Ectodermal cell (in vitro differentiated cells): ENCODE results near the gene PACSIN1.
"Not testable (repeated sequence)": the region's sequence is repeated elsewhere in the genome, so short reads cannot be mapped to it uniquely, and the experiment has no call there.

Experiments
- H3K27ac ChIP-seq: 2 replicates; pipeline ENCODE4 v1.7.0; 2013; ENCODE audit warnings: mild to moderate bottlenecking, low read depth, low read length; ENCODE audit not compliant: insufficient read depth, poor library complexity, severe bottlenecking
- H3K27me3 ChIP-seq: 2 replicates; pipeline ENCODE4 v1.7.0; 2013; ENCODE audit warnings: mild to moderate bottlenecking, low read length; ENCODE audit not compliant: insufficient read depth, control insufficient read depth, poor library complexity, severe bottlenecking
- H3K36me3 ChIP-seq: one replicate; pipeline ENCODE4 v1.7.0; 2013; ENCODE audit warnings: low read length; ENCODE audit not compliant: control insufficient read depth, insufficient read depth
- H3K4me1 ChIP-seq: one replicate; pipeline ENCODE4 v1.7.0; 2013; ENCODE audit warnings: low read length; ENCODE audit not compliant: control insufficient read depth, insufficient read depth
- H3K4me3 ChIP-seq: 2 replicates; pipeline ENCODE4 v1.7.0; 2013; ENCODE audit warnings: low read depth, low read length, control low read depth; ENCODE audit not compliant: insufficient read depth
- H3K9me3 ChIP-seq: 2 replicates; pipeline ENCODE4 v1.7.0; 2013; ENCODE audit warnings: mild to moderate bottlenecking, low read length, moderate library complexity; ENCODE audit not compliant: control insufficient read depth
- WGBS, 2 experiments: methylation state at CpG; one replicate each; pipeline ENCODE4 v1.1.7; 2013; ENCODE audit warnings: missing lambda C conversion rate in 2 of 2; 5-methylcytosine and 5-hydroxymethylcytosine counted together

Gene PACSIN1

GRCh38 chr6:34484899-34485298, 19.0 kb downstream of the PACSIN1 start:
- H3K4me3 ChIP-seq: no peak overlapping the region
- no peaks in the 10 kb centered on the region for H3K4me1 ChIP-seq
- 75 to 78% methylated on average over 6 to 7 of the region's 7 CpGs for WGBS, 2 experiments
- H3K27me3 ChIP-seq: no peaks in the 10 kb centered on the region
- no peaks in the 10 kb centered on the region for H3K36me3 ChIP-seq
- H3K9me3 ChIP-seq: no peaks in the 10 kb centered on the region
- H3K27ac ChIP-seq: no peak overlapping the region

- no peaks in the 10 kb centered on the region for H3K4me1 ChIP-seq
- no peaks in the 10 kb centered on the region for H3K9me3 ChIP-seq
- H3K27me3 ChIP-seq: no peaks in the 10 kb centered on the region
- 88 to 91% methylated on average over 14 of the region's 14 CpGs for WGBS, 2 experiments
- H3K36me3 ChIP-seq: no peaks in the 10 kb centered on the region
- H3K27ac ChIP-seq: no peak overlapping the region
- H3K4me3 ChIP-seq: no peak overlapping the region
Measured at GRCh38 chr6:34485321-34486060, 19.6 kb downstream of the PACSIN1 start.

GRCh38 chr6:34486106-34486740, 20.3 kb downstream of the PACSIN1 start:
- H3K36me3 ChIP-seq: no peaks in the 10 kb centered on the region
- H3K9me3 ChIP-seq: no peaks in the 10 kb centered on the region
- no peak overlapping the region for H3K4me3 ChIP-seq
- H3K27ac ChIP-seq: no peak overlapping the region
- no peaks in the 10 kb centered on the region for H3K4me1 ChIP-seq
- WGBS, 2 experiments: 87 to 91% methylated on average over 8 of the region's 8 CpGs
- no peaks in the 10 kb centered on the region for H3K27me3 ChIP-seq

GRCh38 chr6:34486886-34487285, 21.0 kb downstream of the PACSIN1 start:
- not testable (repeated sequence) for H3K27ac ChIP-seq, H3K36me3 ChIP-seq, H3K4me3 ChIP-seq, H3K4me1 ChIP-seq, H3K27me3 ChIP-seq, H3K9me3 ChIP-seq
- 86 to 91% methylated on average over 8 of the region's 8 CpGs for WGBS, 2 experiments

- no peak overlapping the region for H3K27ac ChIP-seq
- H3K4me1 ChIP-seq: no peaks in the 10 kb centered on the region
- H3K27me3 ChIP-seq: no peaks in the 10 kb centered on the region
- H3K36me3 ChIP-seq: no peaks in the 10 kb centered on the region
- no peaks in the 10 kb centered on the region for H3K9me3 ChIP-seq
- WGBS, 2 experiments: 94% methylated on average over 5 of the region's 5 CpGs
- no peak overlapping the region for H3K4me3 ChIP-seq
Measured at GRCh38 chr6:34487536-34487935, 21.7 kb downstream of the PACSIN1 start.

GRCh38 chr6:34489207-34489805, 23.4 kb downstream of the PACSIN1 start:
- no peak overlapping the region for H3K27ac ChIP-seq
- 92 to 97% methylated on average over 9 of the region's 9 CpGs for WGBS, 2 experiments
- H3K4me3 ChIP-seq: no peak overlapping the region
- no peaks in the 10 kb centered on the region for H3K36me3 ChIP-seq
- H3K4me1 ChIP-seq: no peaks in the 10 kb centered on the region
- no peaks in the 10 kb centered on the region for H3K9me3 ChIP-seq
- H3K27me3 ChIP-seq: no peaks in the 10 kb centered on the region

- H3K9me3 ChIP-seq: no peaks in the 10 kb centered on the region
- H3K4me3 ChIP-seq: no peak overlapping the region
- H3K4me1 ChIP-seq: no peaks in the 10 kb centered on the region
- no peak overlapping the region for H3K27ac ChIP-seq
- H3K27me3 ChIP-seq: no peaks in the 10 kb centered on the region
- H3K36me3 ChIP-seq: no peaks in the 10 kb centered on the region
- WGBS, 2 experiments: 89% methylated on average over 20 of the region's 20 CpGs
Measured at GRCh38 chr6:34490390-34491090, 24.7 kb downstream of the PACSIN1 start.

GRCh38 chr6:34491091-34491430, 25.2 kb downstream of the PACSIN1 start:
- H3K4me1 ChIP-seq: no peaks in the 10 kb centered on the region
- no peaks in the 10 kb centered on the region for H3K36me3 ChIP-seq
- no peaks in the 10 kb centered on the region for H3K27me3 ChIP-seq
- H3K27ac ChIP-seq: no peak overlapping the region
- no peaks in the 10 kb centered on the region for H3K9me3 ChIP-seq
- WGBS, 2 experiments: 62 to 65% methylated on average over 10 of the region's 10 CpGs
- H3K4me3 ChIP-seq: no peak overlapping the region

GRCh38 chr6:34493344-34493743, 27.5 kb downstream of the PACSIN1 start:
- no peaks in the 10 kb centered on the region for H3K9me3 ChIP-seq
- no peaks in the 10 kb centered on the region for H3K27me3 ChIP-seq
- no peak overlapping the region for H3K27ac ChIP-seq
- no peak overlapping the region for H3K4me3 ChIP-seq
- no peaks in the 10 kb centered on the region for H3K4me1 ChIP-seq
- no peaks in the 10 kb centered on the region for H3K36me3 ChIP-seq
- 89 to 95% methylated on average over 4 of the region's 4 CpGs for WGBS, 2 experiments

GRCh38 chr6:34494973-34495372, 29.1 kb downstream of the PACSIN1 start:
- H3K9me3 ChIP-seq: no peaks in the 10 kb centered on the region
- no peak overlapping the region for H3K27ac ChIP-seq
- H3K27me3 ChIP-seq: no peaks in the 10 kb centered on the region
- no peak overlapping the region for H3K4me3 ChIP-seq
- 95 to 96% methylated on average over 2 to 3 of the region's 3 CpGs for WGBS, 2 experiments
- H3K4me1 ChIP-seq: no peaks in the 10 kb centered on the region
- no peaks in the 10 kb centered on the region for H3K36me3 ChIP-seq
